ENCODE data around the gene ITPRID1. TPM values are rescaled to one million over a fixed set of nuclear protein-coding genes. Genes with fewer than 3 reads are reported as not detected.

Gene ITPRID1
- polyA plus RNA-seq, 1 donor (not counting 4 experiments of a cell fraction or from before 2014, with no cell fraction given): not detected

DNA sequence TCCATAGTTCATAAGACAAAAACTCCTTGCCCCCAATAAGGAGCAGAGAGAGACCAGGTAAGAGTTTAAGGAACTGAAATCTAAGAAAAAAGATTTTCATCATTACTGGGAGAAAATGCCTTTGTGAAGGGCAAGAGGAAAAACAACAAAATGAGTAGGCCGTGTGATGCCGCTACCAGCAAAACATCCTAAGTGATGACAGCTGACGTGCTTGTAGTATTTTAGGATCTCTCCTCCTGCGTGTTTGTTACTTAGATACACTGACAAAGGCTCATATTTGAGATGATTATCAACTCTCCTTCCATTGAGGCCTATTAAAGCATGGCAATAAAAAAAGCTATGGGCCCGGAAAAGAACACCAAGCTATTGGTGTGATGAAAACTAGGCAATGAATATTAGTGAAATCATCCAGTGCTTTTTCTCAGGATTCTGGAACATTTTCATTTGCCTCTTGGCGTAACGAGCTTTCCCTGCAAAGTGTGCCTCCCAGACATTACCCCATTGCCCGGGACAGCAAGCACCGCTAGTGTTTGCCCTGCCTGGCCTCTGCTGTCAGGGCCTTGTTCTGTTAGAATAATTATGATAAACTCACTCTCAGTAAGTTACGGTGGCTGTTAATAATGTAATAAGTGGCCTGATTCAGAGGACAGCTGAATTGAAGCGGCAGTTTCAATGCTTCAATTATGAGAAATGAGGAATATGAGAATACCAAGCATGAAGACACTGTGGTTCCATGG lies 36.8 kb upstream of the ITPRID1 start:
- DNase-seq (ENCODE audit: low read depth, low spot score): no peak
- no peaks in the 10 kb centered on the region for H3K27me3 ChIP-seq (ENCODE audit: control insufficient read depth, extremely low read depth, insufficient read depth, low read length)

DNA sequence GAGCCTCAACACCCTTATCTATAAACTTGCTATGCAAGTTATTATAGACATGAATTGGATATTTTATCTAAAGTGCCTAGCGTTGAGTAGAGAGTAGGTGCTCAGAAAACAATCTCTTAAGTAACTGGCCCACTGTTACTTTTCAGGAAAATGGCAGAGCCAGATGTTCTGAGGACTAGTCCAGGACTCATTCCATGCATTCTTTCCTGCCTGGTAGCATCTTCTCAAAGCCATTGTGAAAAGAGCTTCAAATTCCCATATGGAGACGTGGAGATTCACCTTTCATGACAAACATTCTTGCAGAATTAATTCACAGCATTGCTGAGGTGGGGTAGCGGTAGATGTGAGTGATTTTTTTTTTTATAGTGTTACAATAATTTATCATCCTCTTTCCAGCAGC lies 35.9 kb upstream of the ITPRID1 start:
- TF ChIP-seq EZH2 (IDR thresholded peaks at IDR 0.05; ENCODE audit: low read length): no peak
- TF ChIP-seq, protein P1, sequence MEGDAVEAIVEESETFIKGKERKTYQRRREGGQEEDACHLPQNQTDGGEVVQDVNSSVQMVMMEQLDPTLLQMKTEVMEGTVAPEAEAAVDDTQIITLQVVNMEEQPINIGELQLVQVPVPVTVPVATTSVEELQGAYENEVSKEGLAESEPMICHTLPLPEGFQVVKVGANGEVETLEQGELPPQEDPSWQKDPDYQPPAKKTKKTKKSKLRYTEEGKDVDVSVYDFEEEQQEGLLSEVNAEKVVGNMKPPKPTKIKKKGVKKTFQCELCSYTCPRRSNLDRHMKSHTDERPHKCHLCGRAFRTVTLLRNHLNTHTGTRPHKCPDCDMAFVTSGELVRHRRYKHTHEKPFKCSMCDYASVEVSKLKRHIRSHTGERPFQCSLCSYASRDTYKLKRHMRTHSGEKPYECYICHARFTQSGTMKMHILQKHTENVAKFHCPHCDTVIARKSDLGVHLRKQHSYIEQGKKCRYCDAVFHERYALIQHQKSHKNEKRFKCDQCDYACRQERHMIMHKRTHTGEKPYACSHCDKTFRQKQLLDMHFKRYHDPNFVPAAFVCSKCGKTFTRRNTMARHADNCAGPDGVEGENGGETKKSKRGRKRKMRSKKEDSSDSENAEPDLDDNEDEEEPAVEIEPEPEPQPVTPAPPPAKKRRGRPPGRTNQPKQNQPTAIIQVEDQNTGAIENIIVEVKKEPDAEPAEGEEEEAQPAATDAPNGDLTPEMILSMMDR (optimal IDR thresholded peaks at IDR 0.05 in 1 of 3, IDR thresholded peaks at IDR 0.05 in 1 of 3, conservative IDR thresholded peaks at IDR 0.05 in 1 of 3; ENCODE audit: extremely low read depth in 1 of 3, insufficient read depth in 2 of 3, low read length in 3 of 3): no peak
- Histone ChIP-seq H3K27me3 (ENCODE audit: control insufficient read depth, extremely low read depth, insufficient read depth, low read length) (no peaks in the 10 kb centered on the region), H4K20me1 (ENCODE audit: control insufficient read depth, extremely low read depth, insufficient read depth, low read length) (no peaks in the 10 kb centered on the region), H3K79me2 (ENCODE audit: control insufficient read depth, insufficient read depth, low read length) (no peaks in the 10 kb centered on the region), H3K9me1 (ENCODE audit: control insufficient read depth, extremely low read depth, insufficient read depth, low read length) (no peaks in the 10 kb centered on the region), H2AFZ (ENCODE audit: control insufficient read depth, low read length) (no peak overlapping the region), H3K36me3 (ENCODE audit: control insufficient read depth in 2 of 2, extremely low read depth in 1 of 2, insufficient read depth in 2 of 2, low read length in 2 of 2) (no peaks in the 10 kb centered on the region), H3K27ac (ENCODE audit: control insufficient read depth, insufficient read depth, low read length) (no peak overlapping the region), H3K9me3 (ENCODE audit: control insufficient read depth, low read depth, low read length) (no peaks in the 10 kb centered on the region), H3K4me2 (ENCODE audit: control insufficient read depth, extremely low read depth, insufficient read depth, low read depth, low read length) (no peak overlapping the region), H3K9ac (ENCODE audit: control insufficient read depth, extremely low read depth, insufficient read depth, low read length) (no peak overlapping the region), H3K4me3 (ENCODE audit: control insufficient read depth in 2 of 3, extremely low read depth in 1 of 3, insufficient read depth in 2 of 3, low read depth in 1 of 3, low read length in 3 of 3) (no peak overlapping the region), H3K4me1 (ENCODE audit: control insufficient read depth, extremely low read depth, insufficient read depth, low read length) (no peaks in the 10 kb centered on the region)
- DNase-seq (ENCODE audit: low read depth, low spot score) (no peak), FAIRE-seq (no peak)
- dilution Hi-C loops (cut with MboI; ENCODE audit: extremely low pct_ligation_motif_present, low sequenced_read_pairs): no loop called here

More for the DNA sequence above, 36.8 kb upstream of the ITPRID1 start:
- dilution Hi-C loops (cut with MboI; ENCODE audit: extremely low pct_ligation_motif_present, low sequenced_read_pairs): no loop called here
- no peaks in the 10 kb centered on the region for H3K9me1 ChIP-seq (ENCODE audit: control insufficient read depth, extremely low read depth, insufficient read depth, low read length)
- no peaks in the 10 kb centered on the region for H4K20me1 ChIP-seq (ENCODE audit: control insufficient read depth, extremely low read depth, insufficient read depth, low read length)
- no peaks in the 10 kb centered on the region for H3K4me1 ChIP-seq (ENCODE audit: control insufficient read depth, extremely low read depth, insufficient read depth, low read length)
- H3K9ac ChIP-seq (ENCODE audit: control insufficient read depth, extremely low read depth, insufficient read depth, low read length): no peak overlapping the region
- no peak overlapping the region for H3K4me3 ChIP-seq (ENCODE audit: control insufficient read depth in 2 of 3, extremely low read depth in 1 of 3, insufficient read depth in 2 of 3, low read depth in 1 of 3, low read length in 3 of 3)
- H3K9me3 ChIP-seq (ENCODE audit: control insufficient read depth, low read depth, low read length): no peaks in the 10 kb centered on the region
- no peak for FAIRE-seq
- H3K36me3 ChIP-seq (ENCODE audit: control insufficient read depth in 2 of 2, extremely low read depth in 1 of 2, insufficient read depth in 2 of 2, low read length in 2 of 2): no peaks in the 10 kb centered on the region
- no peaks in the 10 kb centered on the region for H3K79me2 ChIP-seq (ENCODE audit: control insufficient read depth, insufficient read depth, low read length)
- H3K4me2 ChIP-seq (ENCODE audit: control insufficient read depth, extremely low read depth, insufficient read depth, low read depth, low read length): no peak overlapping the region
- TF ChIP-seq, protein P1 (optimal IDR thresholded peaks at IDR 0.05 in 1 of 3, IDR thresholded peaks at IDR 0.05 in 1 of 3, conservative IDR thresholded peaks at IDR 0.05 in 1 of 3; ENCODE audit: extremely low read depth in 1 of 3, insufficient read depth in 2 of 3, low read length in 3 of 3): no peak
- no peak for TF ChIP-seq EZH2 (IDR thresholded peaks at IDR 0.05; ENCODE audit: low read length)
- no peak overlapping the region for H3K27ac ChIP-seq (ENCODE audit: control insufficient read depth, insufficient read depth, low read length)
- no peak overlapping the region for H2AFZ ChIP-seq (ENCODE audit: control insufficient read depth, low read length)

All from keratinocyte (primary cell).